ENCODE measurements around the gene TCF4.

The TCF4 gene

DNA sequence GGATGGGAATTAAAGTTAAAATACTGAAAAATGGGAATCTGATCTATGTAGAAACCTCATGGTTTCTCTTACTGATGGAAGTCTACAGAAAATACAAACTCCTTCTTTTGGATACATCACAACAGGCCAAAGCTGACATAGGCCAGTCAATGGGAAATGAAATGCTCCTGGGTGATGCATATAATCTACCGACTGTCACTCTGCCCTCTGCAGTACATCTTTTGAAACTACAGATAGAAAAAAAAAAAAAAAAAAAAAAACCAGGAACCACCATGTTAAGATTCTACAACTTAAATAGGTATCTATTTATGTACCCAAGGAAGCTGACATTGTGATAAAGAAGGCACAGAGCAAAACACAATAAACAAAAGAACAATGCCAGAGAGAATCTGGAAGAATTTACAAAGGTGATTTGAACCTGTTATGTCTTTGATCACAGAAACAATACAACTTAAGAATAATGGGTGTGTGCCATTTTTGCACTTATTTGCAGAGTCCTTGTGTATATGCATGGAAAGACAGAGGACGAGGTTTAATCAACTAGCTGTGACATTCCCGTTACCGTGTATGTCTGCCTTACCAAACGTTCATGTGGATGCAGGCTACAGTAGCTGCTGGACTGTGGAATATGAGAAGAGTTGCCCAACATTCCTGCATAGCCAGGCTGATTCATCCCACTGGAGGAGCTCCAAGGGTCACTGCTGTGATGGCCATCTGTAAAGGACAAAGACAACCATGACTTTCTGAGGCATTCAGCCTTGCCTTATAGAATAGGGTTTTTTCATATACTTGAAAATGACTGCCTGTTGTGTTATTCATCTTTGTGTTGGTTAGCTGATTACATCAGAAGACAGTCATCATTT lies 312.7 kb downstream of the TCF4 start:
- no peak for FAIRE-seq

DNA sequence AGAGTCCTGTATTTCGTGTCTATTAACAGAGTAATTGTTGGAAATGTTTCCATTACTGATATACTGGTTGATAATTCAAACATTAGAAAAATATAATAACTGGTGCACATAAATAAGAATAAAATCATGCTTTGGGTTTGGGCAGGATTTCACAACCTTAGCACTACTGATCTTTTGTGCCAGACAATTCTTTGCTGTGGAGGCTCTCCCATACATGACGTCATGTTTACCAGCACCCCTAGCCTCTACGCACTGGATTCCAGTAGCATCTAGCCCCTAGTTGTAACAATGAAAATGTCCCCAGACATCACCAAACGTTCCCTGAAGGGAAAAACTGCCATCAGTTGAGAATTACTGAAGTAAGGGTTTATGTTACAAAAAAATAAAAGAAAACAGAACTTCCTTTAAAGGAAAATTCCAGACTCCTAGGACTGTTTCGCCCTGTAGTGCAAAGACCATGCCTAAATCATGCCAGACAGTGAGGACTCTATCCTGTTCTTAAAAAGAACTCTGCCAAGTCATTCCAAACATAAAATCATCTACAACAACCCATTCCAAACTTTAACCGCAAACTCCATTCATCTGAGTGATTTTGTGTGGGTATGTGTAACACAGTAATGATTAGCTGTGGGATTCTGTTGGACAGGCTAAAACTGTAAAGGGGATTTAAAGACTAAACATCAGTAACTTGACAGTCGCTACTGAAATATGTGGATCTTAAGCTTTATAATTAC lies 315.3 kb downstream of the TCF4 start:
- no peak for FAIRE-seq

DNA sequence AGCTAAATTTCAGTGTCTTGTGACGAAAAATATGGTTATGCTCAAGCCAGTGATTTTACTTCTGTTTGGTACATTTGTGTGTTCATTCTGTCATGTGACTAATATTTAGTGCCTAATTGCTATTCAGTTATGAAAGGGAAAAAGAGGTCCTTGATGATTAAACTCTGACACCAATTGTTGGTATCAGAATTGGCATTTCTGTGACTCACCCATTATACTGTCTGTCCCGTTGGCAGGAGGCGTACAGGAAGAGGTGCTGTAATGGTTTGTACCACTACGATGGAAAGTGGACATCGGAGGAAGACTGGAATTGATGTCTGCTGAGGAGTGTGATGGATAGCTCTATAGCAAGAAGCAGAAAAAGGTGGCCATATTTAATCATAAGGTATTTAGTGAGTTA lies 318.4 kb downstream of the TCF4 start:
- no peak for FAIRE-seq

DNA sequence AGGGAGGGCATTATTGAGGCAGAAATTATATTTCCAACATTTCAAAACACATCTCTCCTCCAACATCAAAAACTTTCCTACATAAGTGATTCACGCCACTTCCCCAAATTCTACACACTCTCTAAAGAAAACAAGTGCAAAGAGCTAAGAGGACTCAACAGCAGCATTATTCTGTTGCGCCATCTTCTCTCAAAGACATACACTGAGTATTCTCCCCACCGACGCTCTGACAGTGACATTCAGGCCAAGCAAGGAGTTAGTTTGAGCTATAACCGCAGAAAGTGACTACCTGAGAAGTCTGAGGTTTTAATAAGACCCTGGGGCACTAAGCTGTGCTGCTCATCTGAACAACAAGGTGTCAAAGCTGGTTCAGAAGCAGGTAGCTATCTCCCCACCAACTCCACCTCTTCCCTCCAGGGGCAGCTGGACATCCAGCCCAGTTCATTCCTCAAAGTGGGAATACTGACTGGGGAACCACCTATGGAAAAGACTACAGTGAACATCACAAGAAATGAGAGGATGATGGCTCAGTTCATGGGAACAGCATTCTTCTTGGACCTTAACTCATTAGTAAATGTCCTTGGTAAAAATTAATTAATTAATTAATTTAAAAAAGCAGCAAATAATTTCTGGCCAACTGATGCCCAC lies 319.2 kb downstream of the TCF4 start:
- FAIRE-seq, result no peak

DNA sequence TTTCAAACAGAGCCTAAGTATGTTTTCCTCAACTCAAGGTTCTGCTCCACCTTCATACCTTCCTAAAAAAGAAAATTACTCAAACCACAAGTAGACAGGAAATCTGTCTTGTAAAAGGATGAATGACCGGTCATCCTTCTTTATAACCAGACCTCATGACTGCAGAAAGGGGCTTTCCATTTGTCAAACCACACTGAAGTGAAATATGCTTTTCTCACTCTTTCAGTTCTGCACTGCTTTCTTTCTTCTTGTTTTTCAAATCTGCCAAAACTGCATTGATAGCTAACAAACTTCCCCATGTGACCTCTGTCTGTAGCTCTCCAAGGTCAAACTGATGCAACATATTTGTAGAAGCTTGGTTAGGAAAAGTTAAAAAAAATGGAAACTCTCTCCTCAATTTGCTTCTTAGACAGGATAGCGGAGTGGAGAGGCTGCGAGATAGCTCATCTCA lies 319.8 kb downstream of the TCF4 start:
- FAIRE-seq, result no peak

DNA sequence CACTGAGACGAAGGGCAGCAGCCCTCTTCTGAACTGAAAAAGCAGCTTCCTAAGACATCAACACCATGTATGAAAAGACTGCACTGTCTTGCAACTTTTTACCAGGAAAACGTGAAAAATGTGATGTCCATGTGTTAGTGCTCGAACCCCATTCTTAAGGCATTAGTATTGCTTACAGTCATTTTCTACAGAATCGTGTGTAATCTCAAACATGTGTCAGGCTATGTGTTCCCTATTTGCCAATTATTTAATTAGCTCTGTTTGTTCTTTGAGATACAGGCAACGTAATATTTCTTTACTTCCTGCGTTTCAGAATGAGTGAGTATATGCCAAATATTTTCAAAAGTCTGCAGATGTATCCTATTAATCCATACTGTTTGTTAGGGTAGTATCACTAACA lies 321.0 kb downstream of the TCF4 start:
- FAIRE-seq, result no peak

DNA sequence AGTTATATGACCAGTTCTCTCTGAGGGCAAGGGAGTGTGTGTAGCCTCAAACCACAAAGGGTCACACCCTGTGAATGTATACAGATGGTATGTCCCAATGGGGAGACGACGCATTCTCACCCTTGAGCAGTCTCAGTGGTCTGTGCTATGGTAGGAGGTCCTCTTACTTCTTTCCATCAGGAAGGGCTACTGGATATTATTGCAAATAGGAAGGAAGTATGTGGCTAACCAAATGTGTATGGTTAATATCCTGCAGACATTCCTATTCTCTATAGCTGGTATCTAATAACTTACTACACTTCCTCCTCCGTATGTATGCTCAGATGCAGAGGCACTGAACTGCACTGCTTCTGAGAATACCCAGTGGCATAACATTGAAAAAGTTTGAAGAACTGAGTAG lies 322.0 kb downstream of the TCF4 start:
- no peak for FAIRE-seq

DNA sequence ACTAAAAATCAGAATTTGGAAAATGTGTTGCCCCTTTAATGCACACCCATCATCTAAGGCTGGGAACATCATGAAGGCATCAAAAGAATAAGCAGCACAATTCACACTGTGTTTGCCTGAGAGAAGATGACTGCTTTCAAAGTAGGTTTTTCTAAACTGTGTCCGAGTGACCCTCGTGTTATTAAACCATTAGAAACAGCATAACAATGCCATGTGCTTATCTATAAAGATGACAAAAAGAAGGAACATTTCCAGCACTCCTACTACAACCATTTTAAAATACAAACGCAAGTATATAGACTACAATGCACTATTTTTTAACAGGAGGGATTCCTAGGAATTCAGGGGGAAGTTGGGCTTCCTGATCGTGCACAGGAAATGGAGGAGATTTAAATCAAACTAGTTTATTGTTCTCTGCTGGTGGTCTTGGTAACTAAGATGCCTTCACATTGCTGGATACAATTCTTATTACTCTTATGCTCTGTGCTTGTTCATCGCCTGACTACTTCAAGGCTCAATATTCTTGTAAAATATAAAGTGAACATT lies 322.8 kb downstream of the TCF4 start:
- no peak for FAIRE-seq

DNA sequence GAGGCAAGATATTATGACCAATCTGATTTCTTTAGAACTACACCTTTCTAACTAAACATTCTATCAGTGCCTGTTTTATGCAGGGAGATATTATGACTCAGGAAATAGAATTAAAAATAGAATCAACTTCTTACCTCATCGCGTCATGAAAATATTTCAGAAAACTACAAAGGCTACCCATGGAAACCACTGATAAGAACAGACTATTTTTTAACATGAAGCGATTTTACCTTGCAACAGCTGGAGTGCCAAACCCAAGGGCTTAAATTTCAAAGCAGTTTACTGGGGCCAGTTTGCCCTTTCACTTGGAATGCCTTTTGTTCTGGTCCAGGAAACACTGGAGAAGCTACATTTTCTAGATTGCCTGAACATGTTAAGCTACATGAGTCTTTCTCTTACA lies 323.9 kb downstream of the TCF4 start:
- no peak for FAIRE-seq

DNA sequence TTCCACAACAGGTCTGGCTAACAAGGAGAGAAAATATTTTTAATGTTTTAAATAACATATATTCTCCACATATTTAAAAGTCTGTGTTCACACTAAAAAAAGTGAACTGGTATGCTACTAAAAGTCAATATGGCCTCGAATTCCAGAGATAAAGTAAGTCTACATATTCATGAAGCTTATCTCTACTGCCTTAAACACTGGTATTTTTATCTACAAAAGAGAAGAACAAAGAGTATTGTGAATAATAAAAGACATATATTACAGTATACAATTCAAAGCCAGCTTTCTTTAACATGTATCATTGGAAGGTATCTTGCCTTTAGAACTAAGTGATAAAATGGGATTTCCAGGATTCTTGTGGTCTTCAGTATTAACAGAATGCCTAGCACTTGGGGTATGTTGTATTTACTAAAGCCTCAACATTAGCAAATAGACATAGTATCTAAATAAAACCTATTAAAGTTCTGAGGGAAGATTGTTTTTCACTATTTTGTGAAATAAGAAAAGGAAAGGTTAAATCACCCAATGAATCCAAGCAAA lies 325.9 kb downstream of the TCF4 start:
- FAIRE-seq, result no peak

DNA sequence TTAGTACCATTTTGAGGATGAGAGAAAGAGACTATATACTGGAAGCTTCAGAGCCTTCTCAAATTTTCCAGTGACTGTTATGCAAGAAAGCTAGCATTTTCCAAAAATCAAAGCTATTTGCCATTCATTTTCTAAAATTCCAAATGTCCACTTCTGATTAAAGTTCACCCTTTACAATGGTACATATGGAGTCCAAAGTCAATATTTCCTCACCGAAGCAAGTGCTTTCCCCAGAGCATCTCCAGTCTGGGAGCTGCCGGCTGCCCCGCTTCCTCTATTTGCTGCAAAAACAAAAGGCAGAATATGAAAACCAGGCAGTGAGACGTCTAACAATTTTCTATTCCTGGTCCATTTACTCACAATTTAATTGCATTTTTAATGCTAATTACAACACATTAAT lies 326.7 kb downstream of the TCF4 start:
- no peak for FAIRE-seq

DNA sequence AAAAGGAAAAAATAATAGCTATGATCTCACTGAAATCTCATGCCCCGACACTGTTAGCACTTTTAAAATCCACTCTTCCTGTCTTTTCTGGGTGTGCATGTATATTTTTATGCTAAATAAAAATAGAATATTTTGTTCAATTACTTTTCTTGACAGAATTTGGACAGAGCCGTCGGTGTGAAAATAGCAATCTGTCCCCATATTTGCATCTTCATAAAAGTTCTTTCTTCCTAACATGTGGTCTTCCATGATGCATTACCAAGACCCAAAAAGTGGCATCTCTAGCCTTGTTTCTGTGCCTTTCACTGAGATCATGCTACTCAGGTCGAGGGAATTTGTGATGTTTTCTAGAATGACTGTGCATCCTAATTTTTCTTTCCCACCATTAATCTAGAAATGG lies 329.9 kb downstream of the TCF4 start:
- FAIRE-seq, result no peak

DNA sequence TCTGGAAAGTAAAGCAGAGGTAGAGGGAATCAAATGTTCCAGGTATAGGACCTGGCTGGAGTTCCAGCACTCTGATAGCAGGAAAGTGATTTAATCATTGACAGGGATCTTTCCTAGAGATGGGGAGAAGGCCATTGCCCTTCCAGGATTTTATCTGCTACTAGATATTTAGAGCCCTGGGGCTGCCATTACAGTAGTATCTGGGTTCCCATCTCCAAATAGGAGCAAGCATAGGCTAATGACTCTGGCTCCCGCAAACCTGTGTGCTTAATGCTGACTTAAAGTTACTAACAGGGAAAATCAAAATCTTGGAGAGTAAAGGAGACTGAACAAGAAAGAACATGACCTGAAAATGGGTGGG lies 331.1 kb downstream of the TCF4 start:
- FAIRE-seq, result no peak

DNA sequence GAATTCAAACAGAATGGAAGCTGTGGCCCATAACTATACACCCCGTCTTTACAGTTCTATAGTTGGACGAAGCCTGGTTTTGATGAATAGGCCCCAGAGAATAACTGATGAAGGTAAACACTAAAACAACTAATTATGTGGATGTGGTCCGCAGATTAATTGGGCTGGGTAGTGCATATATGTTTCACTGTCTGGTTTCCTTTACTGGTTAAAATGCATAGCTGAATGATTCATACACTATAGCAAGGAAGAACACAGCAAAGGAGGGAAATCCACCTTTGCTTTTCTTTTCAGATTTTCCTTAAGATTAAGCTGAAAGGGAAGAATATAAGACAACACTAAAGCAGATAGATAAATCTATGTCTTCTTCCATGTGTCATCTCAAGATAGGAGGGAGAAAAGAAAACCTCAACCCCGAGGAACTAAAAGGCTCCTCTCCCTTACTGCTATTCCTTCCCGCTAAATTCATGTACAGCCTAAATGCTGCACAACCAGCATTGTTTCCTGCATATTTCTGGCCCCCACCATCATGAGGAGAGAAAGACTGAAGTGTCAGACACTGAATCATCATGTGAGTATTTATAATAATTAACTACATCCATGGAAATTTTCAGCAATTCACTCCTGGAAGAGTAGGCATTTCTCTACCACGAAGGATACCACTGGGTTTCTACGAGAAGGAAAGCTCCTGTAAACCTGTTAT lies 331.6 kb downstream of the TCF4 start:
- FAIRE-seq, result no peak

DNA sequence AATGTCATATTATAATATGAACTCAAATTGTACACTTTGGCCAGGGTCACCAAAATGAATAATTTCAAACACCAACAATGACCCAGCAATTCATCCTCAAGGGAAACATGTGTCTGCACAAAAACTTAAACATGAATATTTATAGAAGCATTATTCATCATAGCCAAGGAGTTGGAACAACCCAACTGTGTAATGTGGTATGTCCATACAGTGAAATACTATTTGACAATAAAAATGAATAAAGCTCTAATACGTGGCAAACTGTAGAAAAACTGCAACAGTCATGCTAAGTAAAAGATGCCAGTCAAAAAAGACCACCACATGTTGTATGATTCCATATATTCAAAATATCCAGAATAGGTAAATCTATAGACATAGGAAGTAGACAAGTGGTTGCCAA lies 334.2 kb downstream of the TCF4 start:
- FAIRE-seq, result no peak

DNA sequence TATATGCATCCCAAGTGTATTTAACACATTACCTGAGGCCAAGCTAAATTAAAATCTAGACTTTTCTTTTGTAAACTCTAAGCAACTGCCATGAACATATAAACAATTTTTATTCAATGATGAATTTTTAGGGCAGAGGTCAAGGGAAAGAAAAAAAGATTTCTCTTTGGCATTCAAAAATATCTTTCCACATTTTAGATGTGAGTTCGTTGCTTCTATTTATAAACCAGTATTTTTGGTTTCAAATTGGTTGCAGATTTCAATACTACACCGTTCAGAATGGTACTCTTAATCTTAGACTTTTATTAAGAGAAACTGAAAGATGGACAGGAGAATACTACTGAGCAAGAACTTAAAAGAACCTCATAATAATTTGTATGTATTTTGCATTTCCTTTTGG lies 335.1 kb downstream of the TCF4 start:
- FAIRE-seq, result no peak

DNA sequence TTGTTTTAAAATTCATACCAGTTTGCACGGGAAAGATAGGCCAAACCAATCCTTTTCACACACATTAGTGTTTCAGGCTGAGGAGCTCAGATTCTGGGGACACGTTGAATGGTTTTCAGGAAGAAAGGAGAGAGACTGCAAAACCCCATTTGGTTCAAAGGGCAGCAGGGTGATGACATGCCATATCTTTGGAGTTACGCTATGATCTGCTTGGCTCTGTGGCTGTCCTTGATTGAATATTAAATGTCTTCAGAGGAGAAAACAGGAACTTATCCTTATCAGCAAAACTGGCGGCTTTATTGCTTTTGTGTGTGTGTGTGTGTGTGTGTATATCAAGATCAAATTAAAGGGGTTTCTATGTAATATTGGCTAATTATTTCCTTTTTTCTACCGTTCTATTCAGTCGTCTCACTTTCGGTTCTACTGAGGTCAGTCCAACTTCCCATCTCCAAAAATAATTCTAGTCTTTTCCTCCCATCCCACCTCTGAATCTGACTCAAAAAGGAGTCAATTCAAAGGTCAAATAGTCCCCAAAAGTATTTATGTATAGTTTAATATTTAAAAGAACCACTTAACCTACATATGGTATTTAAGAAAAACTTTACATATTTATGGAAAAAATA lies 335.8 kb downstream of the TCF4 start:
- FAIRE-seq, result no peak

DNA sequence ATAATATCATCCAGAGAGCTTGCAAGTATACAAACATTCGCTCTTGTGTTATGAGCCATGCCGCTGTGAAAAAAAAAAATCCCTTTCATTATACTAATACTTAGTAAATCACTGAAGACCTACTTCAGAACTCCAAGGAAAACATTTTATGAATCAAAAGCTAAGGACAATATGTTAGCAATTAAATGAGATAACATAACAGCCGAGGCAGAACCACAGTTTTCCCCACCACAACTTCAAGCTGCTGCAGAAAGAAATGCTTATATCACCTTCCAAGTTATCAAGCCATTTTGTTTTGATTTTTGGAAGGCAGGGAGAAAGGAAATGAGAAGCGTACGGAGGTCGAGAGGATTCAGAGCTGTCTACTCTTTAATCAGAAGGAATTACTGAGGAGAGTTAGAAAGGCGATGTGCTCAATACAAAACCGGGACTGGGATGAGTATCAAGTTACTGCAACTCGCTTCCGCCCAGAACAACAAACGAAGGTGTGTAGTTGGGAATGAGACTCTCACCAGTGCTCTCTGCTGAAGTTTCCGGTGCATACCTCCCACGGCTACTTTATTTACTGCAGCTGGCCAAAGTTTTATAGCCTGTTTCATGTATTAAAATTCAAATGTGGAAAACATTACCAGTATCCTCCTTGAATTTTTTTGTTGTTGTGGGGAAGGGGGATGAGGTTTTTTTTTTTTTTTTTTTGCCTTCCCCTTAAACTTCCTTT lies 336.6 kb downstream of the TCF4 start:
- FAIRE-seq, result no peak

DNA sequence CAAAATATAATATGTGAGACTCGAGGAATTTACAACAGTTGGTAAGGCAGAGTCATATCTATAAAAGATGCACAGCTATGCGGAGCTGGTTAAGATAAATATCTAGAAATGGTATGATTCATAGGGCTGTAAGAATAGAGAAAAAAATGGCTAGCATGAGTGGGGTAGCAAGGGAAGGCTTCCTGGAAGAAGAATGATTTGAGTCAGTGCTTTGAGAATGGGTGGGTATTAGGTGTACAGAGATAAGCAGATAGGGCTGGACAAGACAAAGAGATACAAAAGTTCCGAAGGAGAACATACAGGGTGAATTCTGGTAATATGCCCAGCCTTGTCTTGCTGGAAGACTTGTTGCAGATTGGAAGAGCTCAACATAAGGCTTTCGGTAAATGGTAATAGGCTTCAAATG lies 337.2 kb downstream of the TCF4 start:
- FAIRE-seq, result no peak

DNA sequence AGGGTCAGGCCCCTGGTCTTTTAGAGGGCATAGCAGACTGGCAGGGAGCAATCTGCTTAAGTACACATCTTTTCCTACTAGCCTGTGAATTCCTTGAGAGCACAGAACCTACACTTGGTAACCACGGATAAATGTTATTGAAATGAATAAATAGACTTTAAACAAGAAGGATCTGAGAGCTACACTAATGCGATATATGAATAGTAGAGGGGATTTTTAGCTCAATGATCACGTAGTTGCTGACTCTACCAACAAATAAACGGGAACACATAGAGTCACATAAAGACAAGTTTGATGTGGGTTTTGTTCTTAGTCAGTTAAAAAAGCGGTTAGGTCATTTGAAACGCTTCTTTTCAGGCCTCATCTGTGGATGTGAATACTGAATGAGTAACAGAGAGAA lies 338.4 kb downstream of the TCF4 start:
- no peak for FAIRE-seq

DNA sequence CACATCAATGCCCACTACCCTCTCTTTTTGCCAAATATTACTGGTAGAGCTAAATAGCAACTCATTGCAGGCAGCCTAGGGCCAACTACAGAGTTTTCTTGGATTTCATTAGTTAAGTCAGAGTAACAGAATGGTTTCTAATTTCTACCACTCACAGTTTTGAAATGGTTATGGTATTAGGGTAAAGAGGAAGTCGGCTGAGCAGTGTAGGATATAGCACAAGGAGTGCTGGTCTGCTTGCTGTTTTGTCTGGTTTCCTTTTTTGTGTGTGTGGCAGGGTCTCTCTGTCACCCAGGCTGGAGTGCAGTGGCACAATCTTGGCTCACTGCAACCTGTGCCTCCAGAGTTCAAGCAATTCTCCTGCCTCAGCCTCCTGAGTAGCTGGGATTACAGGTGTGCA lies 339.5 kb downstream of the TCF4 start:
- FAIRE-seq, result no peak

DNA sequence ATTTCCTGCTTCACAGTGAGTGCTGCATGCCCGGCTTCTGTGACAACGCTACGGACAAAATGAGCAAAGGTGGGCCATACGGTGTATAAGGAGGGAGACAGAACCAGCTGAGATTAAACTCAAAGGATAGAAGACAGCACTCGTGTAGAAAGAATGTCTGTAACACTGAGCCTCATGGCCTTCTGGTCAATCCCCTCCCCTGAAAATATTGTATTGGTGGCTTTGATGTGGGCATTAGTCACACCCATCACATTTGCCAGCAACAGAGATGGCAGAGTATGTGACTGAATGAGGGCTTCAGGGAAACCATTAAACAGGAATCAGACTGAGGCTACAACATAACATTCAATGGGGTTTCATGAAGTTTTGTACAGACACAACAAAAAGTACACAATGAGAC lies 341.0 kb downstream of the TCF4 start:
- no peak for FAIRE-seq

Measured in TTC549 (cell line).